ENCODE results near the gene WFIKKN2. TPM values are rescaled to one million over a fixed set of nuclear protein-coding genes. Genes with fewer than 3 reads are reported as not detected.

The WFIKKN2 gene
- total and polyA plus RNA-seq, 2 experiments from 2014 or later, result 0.50 TPM; not detected in 1

DNA sequence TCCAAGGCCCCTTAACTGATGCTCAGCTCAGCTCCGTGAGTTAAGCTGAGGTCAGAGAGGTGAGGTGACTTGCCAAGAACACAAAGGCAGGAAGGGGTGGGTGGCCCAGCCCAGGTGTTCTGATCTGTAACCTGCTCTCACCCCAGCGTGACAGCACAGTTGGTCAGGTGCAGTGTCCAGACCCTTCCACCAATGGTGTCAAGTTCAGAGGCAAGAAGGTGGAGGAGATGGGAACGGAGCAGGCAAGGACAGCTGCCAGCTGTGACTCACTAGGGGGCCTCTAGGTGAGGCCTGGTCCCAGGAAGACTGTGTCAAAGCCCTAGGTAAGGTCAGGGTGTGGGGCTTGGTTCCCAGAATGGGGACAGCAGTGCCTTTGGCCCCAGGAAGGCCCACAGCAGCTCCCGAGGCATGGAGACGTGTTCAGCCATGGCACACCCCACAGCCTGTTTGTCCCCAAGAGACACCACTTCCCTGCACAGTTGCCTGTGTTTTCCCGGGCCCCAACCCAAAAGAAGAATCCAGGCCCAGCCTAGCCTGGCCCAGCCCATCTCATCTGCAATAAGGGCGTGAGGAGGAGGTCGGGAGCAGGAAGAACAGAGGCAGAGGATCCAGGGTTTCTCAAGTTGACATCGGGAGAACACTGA is 7.2 kb downstream of the WFIKKN2 start:
- no peaks in the 10 kb centered on the region for H4K20me1 ChIP-seq (ENCODE audit: insufficient read depth, poor library complexity, severe bottlenecking)
- H3K27ac ChIP-seq, result no peak overlapping the region
- DNase-seq (ENCODE audit: low spot score), result no peak
- H2AFZ ChIP-seq, result no peak overlapping the region
- H3K9me2 ChIP-seq (replicated peaks; ENCODE audit: insufficient read depth), result no peaks in the 10 kb centered on the region
- TF ChIP-seq EZH2 (IDR thresholded peaks at IDR 0.05; ENCODE audit: borderline replicate concordance), result no peak
- TF ChIP-seq EZH2phosphoT487 (IDR thresholded peaks at IDR 0.05; ENCODE audit: low read depth, severe bottlenecking, unreplicated experiment), result no peak
- TF ChIP-seq, protein P1, sequence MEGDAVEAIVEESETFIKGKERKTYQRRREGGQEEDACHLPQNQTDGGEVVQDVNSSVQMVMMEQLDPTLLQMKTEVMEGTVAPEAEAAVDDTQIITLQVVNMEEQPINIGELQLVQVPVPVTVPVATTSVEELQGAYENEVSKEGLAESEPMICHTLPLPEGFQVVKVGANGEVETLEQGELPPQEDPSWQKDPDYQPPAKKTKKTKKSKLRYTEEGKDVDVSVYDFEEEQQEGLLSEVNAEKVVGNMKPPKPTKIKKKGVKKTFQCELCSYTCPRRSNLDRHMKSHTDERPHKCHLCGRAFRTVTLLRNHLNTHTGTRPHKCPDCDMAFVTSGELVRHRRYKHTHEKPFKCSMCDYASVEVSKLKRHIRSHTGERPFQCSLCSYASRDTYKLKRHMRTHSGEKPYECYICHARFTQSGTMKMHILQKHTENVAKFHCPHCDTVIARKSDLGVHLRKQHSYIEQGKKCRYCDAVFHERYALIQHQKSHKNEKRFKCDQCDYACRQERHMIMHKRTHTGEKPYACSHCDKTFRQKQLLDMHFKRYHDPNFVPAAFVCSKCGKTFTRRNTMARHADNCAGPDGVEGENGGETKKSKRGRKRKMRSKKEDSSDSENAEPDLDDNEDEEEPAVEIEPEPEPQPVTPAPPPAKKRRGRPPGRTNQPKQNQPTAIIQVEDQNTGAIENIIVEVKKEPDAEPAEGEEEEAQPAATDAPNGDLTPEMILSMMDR (IDR thresholded peaks at IDR 0.05; ENCODE audit: poor library complexity), result no peak
- no peak overlapping the region for H3K4me3 ChIP-seq
- peaks cover 6% of the 10 kb centered on the region for H3K4me1 ChIP-seq (ENCODE audit: insufficient read depth)
- no peaks in the 10 kb centered on the region for H3K9me3 ChIP-seq (ENCODE audit: low read depth)
- no peaks in the 10 kb centered on the region for H3K27me3 ChIP-seq
- no peaks in the 10 kb centered on the region for H3K36me3 ChIP-seq (replicated peaks; ENCODE audit: insufficient read depth, low read depth)
- 79% methylated on average over 9 of the region's 9 CpGs for WGBS (ENCODE audit: low lambda C conversion rate, missing lambda C conversion rate)
- H3K4me2 ChIP-seq, result no peak overlapping the region
- no peaks in the 10 kb centered on the region for H3K79me2 ChIP-seq

DNA sequence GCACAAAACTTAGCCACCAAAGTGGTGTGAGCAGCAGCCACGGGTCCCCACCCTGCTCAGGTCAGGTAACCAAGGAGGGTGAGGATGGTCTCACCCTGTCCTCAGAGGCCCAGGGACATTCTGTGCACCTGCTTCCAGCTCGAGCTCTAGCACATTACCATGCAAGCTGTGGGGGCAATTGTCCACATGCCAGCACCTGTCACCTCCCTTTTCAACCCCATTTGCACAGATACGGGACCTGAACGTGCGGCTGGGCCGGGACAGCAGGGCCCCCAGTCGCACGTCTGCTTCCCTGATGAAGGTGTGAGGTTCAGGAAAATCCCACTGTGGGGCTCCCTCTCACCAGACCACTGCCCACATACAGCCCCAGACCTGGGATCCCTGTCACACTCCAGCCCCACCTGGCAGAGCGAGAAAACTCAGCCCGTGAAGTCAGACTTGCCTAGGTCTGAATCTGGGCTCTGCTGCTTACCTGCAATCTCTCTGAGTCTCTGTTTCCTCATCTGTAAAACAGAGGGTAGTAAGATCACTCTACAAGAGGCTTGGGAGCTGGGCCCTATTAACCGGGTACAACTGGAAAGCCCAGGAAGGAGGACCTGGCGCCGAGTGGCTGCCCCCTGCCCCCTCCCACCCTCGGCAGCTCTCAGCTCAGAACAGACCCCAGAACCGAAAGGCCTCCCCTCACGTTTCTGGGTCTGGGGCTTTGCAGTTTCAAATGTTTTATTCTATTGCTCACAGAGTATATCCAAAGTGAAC is 7.9 kb downstream of the WFIKKN2 start:
- no peaks in the 10 kb centered on the region for H3K36me3 ChIP-seq (replicated peaks; ENCODE audit: insufficient read depth, low read depth)
- peaks cover 6% of the 10 kb centered on the region for H3K4me1 ChIP-seq (ENCODE audit: insufficient read depth)
- TF ChIP-seq, protein P1 (IDR thresholded peaks at IDR 0.05; ENCODE audit: poor library complexity), result no peak
- TF ChIP-seq EZH2 (IDR thresholded peaks at IDR 0.05; ENCODE audit: borderline replicate concordance), result no peak
- 86% methylated on average over 14 of the region's 16 CpGs for WGBS (ENCODE audit: low lambda C conversion rate, missing lambda C conversion rate)
- no peaks in the 10 kb centered on the region for H4K20me1 ChIP-seq (ENCODE audit: insufficient read depth, poor library complexity, severe bottlenecking)
- no peak overlapping the region for H3K27ac ChIP-seq
- H3K79me2 ChIP-seq, result no peaks in the 10 kb centered on the region
- no peaks in the 10 kb centered on the region for H3K9me2 ChIP-seq (replicated peaks; ENCODE audit: insufficient read depth)
- no peak overlapping the region for H3K4me3 ChIP-seq
- H3K27me3 ChIP-seq, result no peaks in the 10 kb centered on the region
- no peak for DNase-seq (ENCODE audit: low spot score)
- no peak overlapping the region for H3K4me2 ChIP-seq
- H2AFZ ChIP-seq, result no peak overlapping the region
- H3K9me3 ChIP-seq (ENCODE audit: low read depth), result no peaks in the 10 kb centered on the region

DNA sequence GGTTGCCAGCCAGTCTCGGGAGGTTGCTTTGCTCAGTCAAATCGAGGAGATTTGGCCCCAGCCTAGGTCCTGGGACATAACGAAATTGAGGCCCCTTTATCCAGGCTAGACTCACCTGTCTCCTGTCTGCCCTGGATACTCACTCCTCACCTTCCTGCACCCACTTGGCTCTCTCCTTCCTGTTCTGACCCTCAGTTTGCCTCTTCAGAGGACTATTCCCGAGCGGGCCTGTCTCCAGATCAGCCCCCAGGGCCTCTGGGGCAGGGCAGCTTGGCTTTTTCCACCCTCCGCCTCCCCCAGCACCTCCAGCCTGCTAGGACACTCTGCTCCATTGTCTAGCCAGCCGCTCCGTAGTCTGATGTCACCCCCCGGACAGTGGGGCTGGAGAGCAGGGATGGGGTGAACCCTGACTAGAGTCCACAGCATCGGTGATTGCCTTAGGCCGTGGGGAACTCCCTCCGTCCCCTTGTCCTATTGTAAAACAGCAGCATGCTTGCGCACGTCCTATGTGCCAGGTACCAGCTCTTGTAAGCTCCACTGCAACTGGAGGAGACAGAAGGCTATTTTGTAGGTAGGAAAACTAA is 8.8 kb downstream of the WFIKKN2 start:
- no peak for DNase-seq (ENCODE audit: low spot score)
- whole genome bisulfite sequencing (ENCODE audit: low lambda C conversion rate, missing lambda C conversion rate), result 80% methylated on average over 14 of the region's 14 CpGs

More for the DNA sequence above, 8.8 kb downstream of the WFIKKN2 start:
- H3K4me3 ChIP-seq, result no peak overlapping the region
- H2AFZ ChIP-seq, result no peak overlapping the region
- H3K27me3 ChIP-seq, result no peaks in the 10 kb centered on the region
- H3K27ac ChIP-seq, result no peak overlapping the region
- H3K4me2 ChIP-seq, result no peak overlapping the region
- H3K4me1 ChIP-seq (ENCODE audit: insufficient read depth), result peaks cover 6% of the 10 kb centered on the region
- H4K20me1 ChIP-seq (ENCODE audit: insufficient read depth, poor library complexity, severe bottlenecking), result no peaks in the 10 kb centered on the region
- H3K9me2 ChIP-seq (replicated peaks; ENCODE audit: insufficient read depth), result no peaks in the 10 kb centered on the region
- no peaks in the 10 kb centered on the region for H3K79me2 ChIP-seq
- H3K9me3 ChIP-seq (ENCODE audit: low read depth), result no peaks in the 10 kb centered on the region
- TF ChIP-seq, protein P1 (IDR thresholded peaks at IDR 0.05; ENCODE audit: poor library complexity), result no peak
- no peak for TF ChIP-seq EZH2 (IDR thresholded peaks at IDR 0.05; ENCODE audit: borderline replicate concordance)
- no peak for TF ChIP-seq EZH2phosphoT487 (IDR thresholded peaks at IDR 0.05; ENCODE audit: low read depth, severe bottlenecking, unreplicated experiment)
- no peaks in the 10 kb centered on the region for H3K36me3 ChIP-seq (replicated peaks; ENCODE audit: insufficient read depth, low read depth)

All from hepatocyte (in vitro differentiated cells).